GM19351 (cell line): ENCODE results near the gene PAFAH1B2.
"Not testable (repeated sequence)": the region's sequence is repeated elsewhere in the genome, so short reads cannot be mapped to it uniquely, and the experiment has no call there.

ENCODE experiments used
- ATAC-seq: cut with Tn5 transposase; IDR thresholded peaks from one replicate; pipeline ENCODE4 v1.9.1; 2021; ENCODE audit warnings: mild to moderate bottlenecking, moderate library complexity; ENCODE audit not compliant: unreplicated experiment

Gene PAFAH1B2

DNA sequence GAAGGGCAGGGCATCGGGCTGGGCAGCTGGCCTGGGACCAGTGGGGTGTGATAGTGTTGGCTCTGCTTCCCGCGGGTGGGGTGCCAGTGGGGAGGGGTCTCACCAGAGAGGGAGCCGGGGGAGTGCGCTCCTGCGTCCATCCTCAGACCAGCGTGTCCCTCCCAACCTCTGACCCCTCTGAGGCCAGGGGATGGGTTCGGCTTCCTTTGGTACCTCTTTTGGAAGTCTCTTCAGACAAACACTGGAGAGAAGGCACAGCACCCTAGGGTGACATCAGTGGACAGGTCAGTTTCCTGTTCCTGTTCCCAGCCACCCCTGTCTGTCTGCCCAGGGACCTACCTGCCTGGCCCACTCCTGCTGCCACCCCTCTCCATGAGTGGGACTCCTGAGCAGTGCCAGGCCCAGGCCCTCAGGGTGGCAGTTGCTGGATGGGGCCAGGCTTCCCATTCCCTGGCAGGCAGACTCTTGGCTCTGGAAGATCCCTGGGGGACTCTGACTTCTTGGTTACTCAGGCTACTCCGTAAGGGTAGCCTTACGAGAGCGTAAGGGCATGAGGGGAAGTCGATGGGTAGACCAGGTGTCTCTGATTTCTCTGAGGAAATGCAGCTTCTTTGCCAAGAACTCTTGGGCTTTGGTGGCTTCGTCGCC is 57.7 kb downstream of the PAFAH1B2 start:
- no peak for ATAC-seq

DNA sequence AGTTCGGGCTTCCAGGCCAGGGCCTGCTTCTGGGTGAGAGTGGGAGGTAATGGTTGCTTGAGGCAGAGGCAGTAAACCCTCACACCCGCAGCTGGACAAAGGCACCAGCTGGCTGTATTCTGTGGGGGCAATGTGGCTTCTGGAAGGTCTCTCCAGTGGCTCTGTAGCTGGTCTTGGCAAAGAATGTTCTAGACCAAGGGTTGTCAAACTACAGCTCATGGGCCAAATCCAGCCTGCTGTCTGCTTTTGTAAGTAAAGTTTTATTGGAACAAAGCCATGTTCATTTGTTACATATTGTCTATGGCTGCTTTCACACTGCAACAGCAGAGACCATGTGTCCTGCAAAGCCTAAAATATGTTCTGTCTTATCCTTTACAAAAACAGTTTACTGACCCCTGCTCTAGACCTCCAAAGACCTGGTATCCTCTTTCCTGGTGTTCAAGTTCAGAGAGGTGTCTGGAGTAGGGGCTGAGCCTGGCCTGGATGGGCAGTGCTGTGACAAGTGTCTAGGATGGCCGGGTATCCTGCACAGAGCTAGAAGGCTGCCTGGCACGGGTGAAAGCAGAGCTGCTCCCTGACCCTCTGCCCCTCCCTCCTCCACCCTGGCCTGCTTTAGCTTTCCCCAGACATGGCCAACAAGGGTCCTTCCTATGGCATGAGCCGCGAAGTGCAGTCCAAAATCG is 58.4 kb downstream of the PAFAH1B2 start:
- no peak for ATAC-seq

DNA sequence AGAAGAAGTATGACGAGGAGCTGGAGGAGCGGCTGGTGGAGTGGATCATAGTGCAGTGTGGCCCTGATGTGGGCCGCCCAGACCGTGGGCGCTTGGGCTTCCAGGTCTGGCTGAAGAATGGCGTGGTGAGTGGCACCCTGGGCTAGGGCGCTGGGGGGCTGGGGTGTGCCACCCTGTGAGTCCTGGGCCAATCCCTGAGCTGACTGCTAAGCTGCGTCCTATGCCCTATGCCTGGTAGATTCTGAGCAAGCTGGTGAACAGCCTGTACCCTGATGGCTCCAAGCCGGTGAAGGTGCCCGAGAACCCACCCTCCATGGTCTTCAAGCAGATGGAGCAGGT is 59.0 kb downstream of the PAFAH1B2 start:
- ATAC-seq, result no peak

DNA sequence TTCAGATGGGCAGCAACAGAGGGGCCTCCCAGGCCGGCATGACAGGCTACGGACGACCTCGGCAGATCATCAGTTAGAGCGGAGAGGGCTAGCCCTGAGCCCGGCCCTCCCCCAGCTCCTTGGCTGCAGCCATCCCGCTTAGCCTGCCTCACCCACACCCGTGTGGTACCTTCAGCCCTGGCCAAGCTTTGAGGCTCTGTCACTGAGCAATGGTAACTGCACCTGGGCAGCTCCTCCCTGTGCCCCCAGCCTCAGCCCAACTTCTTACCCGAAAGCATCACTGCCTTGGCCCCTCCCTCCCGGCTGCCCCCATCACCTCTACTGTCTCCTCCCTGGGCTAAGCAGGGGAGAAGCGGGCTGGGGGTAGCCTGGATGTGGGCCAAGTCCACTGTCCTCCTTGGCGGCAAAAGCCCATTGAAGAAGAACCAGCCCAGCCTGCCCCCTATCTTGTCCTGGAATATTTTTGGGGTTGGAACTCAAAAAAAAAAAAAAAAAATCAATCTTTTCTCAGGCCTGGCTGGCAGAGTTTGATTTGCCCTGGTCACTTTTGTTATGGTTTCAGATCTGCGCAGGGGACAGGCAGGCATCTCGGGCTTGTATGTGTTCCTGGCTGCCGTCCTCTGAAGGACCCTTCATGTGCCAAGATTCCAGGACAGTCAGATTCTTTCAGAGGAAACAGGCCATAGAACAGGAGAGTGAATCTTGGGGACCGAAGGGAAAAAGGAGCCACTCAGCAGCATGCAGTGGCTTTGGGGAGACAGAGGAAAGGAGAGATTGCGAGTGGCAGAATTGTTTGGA is 60.4 kb downstream of the PAFAH1B2 start:
- no peak for ATAC-seq

DNA sequence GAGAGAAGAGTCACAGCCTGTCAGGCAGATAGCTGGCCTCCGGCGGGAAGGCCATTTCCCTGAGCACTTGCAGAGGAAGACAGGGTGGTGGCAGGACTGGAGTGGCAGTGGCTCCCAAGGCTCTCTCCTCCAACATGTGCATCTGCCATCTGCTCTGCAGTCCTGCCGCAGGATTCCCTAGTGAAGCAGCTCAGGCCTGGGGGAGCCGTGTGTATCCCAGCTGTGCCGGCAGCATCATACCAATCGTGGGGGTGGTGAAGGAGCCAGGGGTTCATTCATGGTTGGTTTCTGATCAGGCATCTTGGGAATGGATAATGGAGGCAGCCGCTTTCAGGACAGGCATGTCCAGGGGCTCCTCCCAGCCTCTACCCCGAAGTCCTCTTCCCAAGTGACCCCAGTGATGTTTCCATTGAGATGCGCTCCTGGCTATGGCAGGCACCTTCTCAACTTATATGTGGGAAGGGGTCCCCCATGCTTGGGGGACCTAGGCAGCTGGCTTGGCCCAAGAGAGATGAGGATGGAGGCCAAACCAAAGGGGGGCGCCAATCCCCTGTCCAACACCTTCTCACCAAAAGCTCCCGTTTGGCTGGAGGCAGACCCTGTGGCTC is 61.2 kb downstream of the PAFAH1B2 start:
- no peak for ATAC-seq

DNA sequence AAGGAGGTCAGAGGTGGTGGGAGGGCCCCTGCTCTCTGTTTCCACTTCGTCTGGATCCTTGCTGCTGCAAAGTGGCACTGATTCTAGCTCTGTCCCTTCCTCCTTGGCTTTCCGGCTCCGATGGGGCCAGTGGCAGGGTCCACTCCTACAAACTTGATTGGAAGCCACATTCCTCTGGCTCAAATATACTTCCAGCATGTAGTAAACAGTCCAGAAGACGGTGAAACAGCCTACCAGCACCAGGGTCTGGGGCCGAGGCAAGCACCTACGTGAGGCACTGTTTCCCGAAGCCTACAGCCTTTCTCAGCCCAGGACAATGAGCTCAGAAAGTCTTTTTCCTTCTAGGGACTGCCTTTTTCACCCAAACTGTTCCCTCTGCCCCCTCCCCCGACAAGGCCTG is 62.0 kb downstream of the PAFAH1B2 start:
- not testable (repeated sequence) for ATAC-seq

DNA sequence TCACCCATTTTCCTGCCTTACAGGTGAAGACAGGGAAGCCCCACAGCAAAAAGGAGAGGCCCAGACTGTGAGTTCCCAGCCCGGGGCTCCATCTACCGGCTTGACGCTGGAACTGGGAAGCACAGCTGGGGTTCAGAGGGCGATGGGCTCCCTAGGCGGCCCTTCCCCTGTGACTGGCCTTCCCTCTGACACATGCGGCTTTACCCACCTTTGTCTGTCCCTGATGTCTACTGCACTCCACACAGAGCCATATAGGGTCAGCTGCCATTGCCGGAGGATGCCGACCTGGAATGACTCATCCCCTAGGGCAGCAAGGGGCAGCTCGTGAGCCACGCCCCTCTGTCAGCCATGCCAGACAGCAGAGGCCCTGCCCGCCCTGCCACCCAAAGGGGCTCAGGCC is 62.8 kb downstream of the PAFAH1B2 start:
- ATAC-seq, result not testable (repeated sequence)

DNA sequence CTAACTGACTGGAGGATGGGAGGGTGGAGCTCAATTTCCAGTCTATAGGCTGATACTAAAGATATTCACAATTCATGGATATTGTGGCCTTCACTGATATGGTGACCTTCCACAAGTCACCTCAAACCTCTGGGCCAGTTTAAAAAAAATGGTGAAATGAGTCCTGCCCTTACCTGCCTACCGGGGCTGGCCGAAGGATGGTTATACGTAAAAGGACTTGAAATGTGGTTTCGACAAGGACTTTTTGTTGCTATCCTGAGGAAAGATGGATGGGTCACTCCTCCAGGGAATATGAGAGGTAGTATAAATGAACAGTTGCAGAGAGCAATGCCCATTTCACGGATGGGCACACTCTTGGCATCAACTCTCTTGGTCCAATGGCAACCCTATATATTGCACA is 63.4 kb downstream of the PAFAH1B2 start:
- ATAC-seq, result not testable (repeated sequence)

DNA sequence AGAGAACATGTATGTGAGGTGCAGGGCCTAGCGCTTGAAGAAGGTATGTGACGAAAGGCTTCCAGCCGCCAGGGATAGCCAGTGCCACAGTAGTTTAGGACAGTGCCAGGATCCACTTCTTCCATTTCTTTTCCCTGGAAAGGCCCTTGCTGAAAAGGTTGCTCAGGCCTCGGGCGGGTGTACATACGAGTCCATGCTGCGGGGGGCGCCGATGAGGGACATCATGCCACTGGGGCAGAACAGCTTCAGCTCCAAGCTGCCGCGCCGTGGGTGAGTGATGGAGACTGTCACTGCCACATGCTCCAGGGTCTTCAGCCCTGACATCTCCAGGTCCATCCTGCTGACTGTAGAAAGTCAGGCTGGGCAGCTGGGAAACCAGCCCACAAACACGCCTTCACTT is 64.6 kb downstream of the PAFAH1B2 start:
- not testable (repeated sequence) for ATAC-seq

DNA sequence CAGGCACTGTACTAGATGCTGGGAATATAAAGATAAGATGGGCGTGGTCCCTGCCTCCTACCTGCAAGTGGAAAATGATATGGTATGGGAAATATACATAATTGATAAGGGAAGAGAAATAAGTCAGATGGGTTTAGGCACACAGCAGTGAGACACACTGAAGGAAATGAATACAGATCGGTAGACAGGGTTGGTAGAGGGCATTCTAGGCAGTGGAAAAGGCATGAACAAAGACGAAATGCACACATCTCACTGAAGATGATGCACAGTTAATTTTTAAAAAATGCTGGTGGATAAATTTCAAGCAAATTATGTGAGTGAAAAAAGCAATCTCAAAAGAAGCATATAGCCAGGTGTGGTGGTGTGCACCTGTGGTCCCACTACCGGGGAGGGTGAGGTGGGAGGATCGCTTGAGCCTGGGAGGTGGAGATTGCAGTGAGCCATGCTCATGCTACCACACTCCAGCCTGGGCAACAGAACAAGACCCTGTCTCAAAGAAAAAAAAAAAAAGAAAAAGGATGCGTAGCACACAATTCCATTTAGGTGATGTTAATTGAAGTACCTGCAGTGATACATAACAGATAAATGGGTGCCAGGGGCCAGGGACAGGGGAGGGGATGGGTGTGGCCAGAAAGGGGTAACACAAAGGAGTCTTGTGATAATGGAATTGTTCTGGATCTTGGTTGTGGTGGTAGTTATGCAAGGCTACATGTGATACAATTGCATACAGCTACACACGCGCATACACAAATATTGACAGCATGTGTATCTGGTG is 65.5 kb downstream of the PAFAH1B2 start:
- ATAC-seq, result not testable (repeated sequence)

DNA sequence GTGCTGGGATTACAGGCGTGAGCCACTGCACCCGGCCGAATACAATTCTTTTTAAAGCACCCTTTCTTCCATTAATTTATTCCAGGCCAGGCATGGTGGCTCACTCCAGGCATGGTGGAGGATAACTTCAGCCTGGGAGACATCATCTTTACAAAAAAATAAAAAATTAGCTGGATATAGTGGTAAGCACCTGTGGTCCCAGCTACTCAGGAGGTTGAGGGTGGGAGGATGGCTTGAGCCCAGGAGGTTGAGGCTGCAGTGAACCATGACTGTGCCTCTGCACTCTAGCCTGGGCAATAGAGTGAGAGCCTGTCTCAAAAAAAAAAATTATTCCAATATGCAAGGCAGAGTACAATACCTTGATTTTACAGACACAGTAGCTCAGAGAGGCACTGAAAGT is 66.5 kb downstream of the PAFAH1B2 start:
- ATAC-seq, result no peak

DNA sequence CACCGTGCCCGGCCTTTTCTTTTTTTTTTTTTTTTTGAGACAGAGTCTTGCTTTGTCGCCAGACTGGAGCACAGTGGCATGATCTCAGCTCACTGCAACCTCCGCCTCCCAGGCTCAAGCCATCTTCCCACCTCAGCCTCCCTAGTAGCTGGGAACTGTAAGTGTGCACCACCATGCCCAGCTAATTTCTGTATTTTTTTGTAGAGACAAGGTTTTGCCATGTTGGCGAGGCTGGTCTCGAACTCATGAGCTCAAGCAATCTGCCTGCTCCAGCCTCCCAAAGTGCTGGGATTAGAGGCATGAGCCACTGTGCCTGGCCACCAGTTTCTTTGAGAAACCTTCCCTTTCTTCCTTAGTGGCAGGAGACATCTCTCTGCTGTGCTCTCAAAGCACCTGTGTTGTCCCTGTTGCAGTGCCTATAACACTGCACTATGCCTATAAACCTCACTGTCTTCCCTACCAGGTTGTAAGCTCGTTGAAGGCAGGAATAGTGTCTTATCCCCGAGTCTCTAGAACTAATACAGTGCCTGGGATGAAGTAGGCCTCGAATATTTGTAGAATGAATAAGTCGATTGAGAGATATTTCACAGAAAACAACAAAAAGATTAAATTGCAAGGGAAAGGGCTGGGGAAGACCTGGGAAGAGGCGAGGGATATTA is 68.7 kb downstream of the PAFAH1B2 start:
- no peak for ATAC-seq

DNA sequence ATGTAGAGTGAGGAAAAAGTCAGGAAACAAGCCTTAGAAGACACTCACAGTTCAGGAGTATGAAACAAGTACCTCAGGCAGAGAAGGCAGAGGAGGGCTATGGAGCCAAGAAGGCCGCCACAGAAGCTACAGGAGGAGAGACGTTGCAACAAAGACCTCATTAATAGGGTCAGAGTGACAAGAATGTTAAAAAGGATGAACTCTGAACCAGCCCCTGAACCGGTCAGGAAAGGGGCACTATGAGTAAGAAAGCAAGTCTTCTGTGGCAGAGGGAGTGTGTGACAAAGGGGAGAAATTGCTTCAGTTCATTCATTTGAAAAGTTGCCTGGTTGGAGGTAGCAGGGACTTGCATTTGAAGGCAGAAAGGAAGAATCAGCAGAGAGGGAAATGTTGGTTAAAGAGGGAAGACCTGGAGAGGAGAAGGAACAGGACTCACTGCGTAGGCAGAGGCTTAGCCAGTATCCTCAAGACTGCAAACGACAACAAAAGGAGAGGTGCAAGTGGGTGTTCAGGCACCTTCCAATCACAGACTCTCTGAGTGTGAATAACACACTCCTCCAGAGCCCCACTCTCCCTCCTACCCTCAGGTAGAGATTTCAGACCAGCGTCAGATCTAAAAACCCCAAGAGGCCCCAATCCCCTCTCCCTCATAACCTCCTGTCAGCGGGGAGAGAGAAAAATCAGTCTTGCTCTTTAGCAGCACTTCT is 70.5 kb downstream of the PAFAH1B2 start:
- ATAC-seq, result no peak

DNA sequence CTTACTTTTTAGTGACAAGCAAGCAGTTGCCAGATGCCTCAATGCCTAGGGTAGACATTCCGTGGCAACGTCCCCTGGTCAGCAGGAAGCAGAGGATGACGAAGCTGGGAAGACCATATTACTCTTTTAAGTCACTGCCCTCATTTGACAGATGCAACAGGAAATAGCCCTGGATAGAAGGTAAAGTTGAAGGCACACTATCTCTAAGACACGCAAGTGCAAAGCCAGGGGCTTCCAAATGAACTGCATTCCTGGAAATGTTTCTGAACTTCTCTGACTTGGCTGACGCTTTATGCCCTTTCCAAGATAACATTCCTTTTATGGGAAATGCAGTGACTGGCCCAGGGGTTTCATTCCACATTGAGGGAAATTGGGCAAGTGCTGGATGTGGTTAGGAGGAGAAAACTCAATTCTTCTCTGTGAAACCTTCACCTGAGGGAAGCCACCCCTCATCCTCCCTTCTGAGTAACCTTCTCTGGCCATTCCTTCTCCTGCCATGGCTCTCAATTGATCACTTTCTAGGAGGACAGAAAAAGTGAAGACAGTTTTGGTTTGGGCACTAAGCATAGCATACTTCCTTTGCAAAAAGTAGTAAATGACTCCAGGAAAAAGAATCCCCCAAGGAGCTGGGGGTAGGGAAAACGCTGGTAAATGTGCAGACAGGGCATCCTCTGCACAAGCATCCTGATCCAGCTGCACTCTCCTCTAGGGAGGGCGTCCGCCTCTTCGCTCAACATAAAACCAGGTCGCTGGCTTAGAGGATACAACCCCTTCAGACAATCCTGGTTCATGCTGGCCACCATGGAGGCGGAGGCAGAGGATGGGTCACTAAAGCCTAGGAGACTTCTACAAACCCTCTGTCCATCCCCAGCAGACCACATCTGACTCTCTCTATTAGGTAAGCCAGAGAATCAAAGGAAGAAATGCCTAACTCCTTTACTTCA is 73.3 kb downstream of the PAFAH1B2 start:
- ATAC-seq, result no peak

DNA sequence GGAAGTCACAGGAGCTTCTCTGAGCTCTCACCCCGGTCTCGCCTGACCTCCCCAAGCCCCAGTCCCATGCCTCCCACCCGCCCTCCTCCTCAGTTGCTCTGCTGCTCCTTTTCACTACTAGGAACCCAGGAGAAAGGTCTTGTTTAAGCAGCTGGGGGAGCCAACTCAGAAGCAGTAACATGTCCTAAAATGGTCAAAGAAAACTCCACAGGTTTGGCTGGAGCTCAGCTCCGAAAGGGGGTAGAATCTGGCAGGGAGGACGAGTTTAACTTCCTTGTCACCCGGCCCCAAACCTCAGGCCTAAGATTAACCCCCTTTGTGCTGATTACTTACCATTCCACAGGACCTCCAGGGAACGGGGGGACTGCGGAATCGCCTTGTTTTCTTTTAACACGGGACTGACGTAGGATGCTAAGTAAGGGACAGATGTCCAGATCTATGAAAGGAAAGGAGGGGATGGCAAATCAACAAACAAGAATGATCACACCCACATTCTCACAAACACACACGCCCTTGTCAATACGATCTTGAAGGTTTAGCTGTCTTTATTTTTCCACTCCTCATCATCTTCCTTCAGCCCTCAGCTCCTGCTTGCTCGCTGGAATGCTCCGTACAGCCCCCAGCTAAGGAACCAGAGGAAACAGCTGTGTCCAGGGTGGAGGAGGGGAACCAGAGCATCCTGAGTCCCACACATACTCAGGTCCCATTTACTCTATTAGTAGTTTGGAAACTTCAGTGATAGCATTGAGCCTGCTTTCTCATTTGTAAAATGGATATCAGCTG is 74.2 kb downstream of the PAFAH1B2 start:
- ATAC-seq, result no peak

DNA sequence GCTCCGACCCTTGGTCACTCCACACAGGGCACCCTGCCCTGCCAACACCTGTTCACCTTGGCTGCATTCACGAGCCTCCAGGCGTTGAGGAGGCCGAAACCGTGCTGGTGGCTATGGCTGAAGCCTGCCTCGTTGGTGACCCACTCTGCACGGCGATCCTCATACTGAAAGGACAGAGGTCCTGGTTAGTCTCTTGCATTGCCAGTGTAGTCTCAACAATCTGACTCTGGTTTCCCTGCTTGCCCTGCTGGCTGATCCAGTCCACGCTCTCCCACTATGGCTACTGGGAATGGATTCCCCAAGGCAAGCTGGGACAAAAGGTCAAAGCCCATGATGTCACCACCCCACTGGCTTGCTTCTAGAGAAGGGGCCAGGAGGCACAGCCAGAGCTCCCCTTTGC is 74.9 kb downstream of the PAFAH1B2 start:
- no peak for ATAC-seq

DNA sequence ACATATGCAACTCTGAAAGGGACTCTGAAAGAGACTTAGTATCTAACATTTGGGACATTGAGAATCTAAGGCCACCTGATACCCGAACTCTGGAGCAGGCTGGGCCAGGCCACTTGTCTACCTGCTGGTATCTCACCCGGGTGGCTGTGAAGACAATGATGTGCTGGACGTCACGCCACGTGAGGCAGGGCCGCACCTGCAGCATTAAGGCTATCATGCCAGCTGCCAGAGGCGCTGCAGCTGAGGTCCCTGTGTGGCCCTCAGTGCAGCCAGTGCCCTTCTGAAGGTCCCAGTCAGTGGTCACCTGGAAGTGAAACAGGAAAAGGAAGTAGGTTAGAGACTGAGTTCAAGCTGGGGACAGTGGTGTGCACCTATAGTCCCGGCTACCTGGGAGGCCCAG is 75.4 kb downstream of the PAFAH1B2 start:
- no peak for ATAC-seq

DNA sequence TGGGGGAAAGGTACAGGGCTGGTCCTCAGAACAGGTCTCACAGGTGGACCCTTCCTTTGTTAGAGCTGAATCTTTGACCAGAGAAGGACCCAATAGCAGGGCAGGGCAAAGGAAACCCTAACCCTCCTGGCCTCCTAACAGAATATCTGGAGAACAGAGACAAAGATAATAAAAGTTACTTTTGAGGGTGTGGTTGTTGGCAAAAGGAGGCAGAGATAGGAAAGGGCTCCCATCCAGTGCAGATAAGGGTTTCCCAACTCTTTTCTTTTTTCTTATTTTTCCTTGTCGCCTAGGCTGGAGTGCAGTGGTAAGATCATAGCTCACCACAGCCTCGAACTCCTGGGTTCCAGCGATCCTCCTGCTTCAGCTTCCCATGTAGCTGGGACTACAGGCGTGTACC is 75.9 kb downstream of the PAFAH1B2 start:
- ATAC-seq, result no peak
